ENCODE data around the gene RYR1.

Gene RYR1

DNA sequence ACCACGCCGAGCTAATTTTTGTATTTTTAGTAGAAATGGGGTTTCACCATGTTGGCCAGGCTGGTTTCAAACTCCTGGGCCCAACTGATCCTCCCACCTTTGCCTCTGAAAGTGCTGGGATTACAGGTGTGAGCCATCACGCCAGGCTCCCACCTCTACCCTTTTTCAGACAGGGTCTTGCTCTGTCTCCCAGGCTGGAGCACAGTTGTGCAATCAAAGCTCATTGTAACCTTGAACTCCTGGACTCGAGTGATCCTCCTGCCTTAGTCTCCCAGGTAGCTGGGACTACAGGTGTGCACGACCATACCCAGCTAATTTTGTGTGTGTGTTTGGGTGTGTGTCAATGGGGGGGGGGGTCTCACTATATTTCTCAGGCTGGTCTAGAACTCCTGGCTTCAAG is 9.2 kb upstream of the RYR1 start:
- no peaks in the 10 kb centered on the region for H3K9me3 ChIP-seq (ENCODE audit: control insufficient read depth, insufficient read depth, low read depth, low read length)
- CTCF ChIA-PET = interaction anchor here (0.8 to 2.9 kb wide), 2 partner anchors 21 to 181 kb away, joined by 5 to 17 read pairs; partner anchors contain the start of gene FAM98C
- H3K4me1 ChIP-seq (ENCODE audit: control insufficient read depth, insufficient read depth, low read length) = no peaks in the 10 kb centered on the region
- no peak overlapping the region for H3K27ac ChIP-seq (ENCODE audit: extremely low read depth, low read depth, low read length)
- TF ChIP-seq ZNF621 (tag by site-specific recombination; IDR thresholded peaks at IDR 0.05) = no peak
- no peak for TF ChIP-seq FEZF1 (tag by site-specific recombination; IDR thresholded peaks at IDR 0.05)
- no peak for TF ChIP-seq ZNF398 (tag by site-specific recombination; IDR thresholded peaks at IDR 0.05)
- TF ChIP-seq ZNF473 (tag by site-specific recombination; IDR thresholded peaks at IDR 0.05) = no peak
- TF ChIP-seq, protein P1, sequence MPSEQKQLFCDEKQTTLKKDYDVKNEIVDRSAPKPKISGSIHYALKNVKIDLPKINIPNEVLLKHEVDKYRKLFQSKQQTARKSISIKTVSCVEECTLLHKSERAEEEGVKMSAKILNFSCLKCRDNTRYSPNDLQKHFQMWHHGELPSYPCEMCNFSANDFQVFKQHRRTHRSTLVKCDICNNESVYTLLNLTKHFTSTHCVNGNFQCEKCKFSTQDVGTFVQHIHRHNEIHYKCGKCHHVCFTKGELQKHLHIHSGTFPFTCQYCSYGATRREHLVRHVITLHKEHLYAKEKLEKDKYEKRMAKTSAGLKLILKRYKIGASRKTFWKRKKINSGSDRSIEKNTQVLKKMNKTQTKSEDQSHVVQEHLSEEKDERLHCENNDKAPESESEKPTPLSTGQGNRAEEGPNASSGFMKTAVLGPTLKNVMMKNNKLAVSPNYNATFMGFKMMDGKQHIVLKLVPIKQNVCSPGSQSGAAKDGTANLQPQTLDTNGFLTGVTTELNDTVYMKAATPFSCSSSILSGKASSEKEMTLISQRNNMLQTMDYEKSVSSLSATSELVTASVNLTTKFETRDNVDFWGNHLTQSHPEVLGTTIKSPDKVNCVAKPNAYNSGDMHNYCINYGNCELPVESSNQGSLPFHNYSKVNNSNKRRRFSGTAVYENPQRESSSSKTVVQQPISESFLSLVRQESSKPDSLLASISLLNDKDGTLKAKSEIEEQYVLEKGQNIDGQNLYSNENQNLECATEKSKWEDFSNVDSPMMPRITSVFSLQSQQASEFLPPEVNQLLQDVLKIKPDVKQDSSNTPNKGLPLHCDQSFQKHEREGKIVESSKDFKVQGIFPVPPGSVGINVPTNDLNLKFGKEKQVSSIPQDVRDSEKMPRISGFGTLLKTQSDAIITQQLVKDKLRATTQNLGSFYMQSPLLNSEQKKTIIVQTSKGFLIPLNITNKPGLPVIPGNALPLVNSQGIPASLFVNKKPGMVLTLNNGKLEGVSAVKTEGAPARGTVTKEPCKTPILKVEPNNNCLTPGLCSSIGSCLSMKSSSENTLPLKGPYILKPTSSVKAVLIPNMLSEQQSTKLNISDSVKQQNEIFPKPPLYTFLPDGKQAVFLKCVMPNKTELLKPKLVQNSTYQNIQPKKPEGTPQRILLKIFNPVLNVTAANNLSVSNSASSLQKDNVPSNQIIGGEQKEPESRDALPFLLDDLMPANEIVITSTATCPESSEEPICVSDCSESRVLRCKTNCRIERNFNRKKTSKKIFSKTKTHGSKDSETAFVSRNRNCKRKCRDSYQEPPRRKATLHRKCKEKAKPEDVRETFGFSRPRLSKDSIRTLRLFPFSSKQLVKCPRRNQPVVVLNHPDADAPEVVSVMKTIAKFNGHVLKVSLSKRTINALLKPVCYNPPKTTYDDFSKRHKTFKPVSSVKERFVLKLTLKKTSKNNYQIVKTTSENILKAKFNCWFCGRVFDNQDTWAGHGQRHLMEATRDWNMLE (tag by site-specific recombination; conservative IDR thresholded peaks at IDR 0.05; ENCODE audit: low read depth) = no peak
- TF ChIP-seq ZNF843 (tag by site-specific recombination; IDR thresholded peaks at IDR 0.05) = no peak
- no peak for TF ChIP-seq ZBTB1 (tag by site-specific recombination; IDR thresholded peaks at IDR 0.05)
- TF ChIP-seq ZNF292 (tag by site-specific recombination; IDR thresholded peaks at IDR 0.05; ENCODE audit: borderline replicate concordance, low read depth) = no peak
- no peak for TF ChIP-seq GLIS2 (tag by site-specific recombination; IDR thresholded peaks at IDR 0.05)
- TF ChIP-seq ZFHX2 (tag by site-specific recombination; conservative IDR thresholded peaks at IDR 0.05) = no peak
- H3K4me3 ChIP-seq (ENCODE audit: low read depth, low read length) = no peak overlapping the region
- POLR2A ChIA-PET = interaction anchor here (0.7 kb wide), 1 partner anchor 11 kb away, joined by 3 read pairs; no protein-coding TSS in a partner anchor
- H3K36me3 ChIP-seq (ENCODE audit: control insufficient read depth in 2 of 2, insufficient read depth in 1 of 2, low read length in 2 of 2) = no peaks in the 10 kb centered on the region; a peak in 1 of 3 replicates

DNA sequence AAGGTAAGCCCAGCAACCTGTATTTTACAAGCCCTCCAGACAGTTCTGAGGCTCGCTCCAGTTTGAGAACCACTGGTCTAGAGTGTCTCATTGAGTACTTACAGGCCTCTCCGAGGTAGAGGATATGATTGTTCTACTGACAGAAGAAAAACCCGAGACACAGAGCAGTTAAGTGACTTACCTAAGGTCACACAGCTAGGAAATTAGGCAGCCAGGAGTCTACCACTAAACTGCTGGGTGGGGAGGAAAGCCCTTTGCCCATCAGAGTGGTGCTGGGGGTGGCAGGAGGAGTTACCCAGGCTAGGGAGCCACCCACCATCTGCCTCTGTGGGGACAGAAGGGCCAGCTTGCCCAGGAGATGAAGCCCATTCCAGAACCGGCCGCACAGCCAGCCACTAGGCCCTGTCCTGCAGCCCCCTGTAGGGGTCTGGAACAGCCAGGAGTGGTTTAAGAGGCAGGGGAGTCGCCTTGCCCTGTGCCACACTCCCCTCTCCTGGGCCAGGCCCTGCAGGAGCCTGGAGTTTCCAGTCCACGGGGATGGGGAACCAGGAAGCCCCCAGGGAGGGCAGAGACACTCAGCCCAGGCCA is 8.2 kb upstream of the RYR1 start:
- Histone ChIP-seq H3K9me3 (ENCODE audit: control insufficient read depth, insufficient read depth, low read depth, low read length) (no peaks in the 10 kb centered on the region), H3K36me3 (ENCODE audit: control insufficient read depth in 2 of 2, insufficient read depth in 1 of 2, low read length in 2 of 2) (no peaks in the 10 kb centered on the region; a peak in 1 of 3 replicates), H3K4me3 (ENCODE audit: low read depth, low read length) (no peak overlapping the region), H3K27ac (ENCODE audit: extremely low read depth, low read depth, low read length) (no peak overlapping the region), H3K4me1 (ENCODE audit: control insufficient read depth, insufficient read depth, low read length) (no peaks in the 10 kb centered on the region)
- CTCF ChIA-PET = interaction anchor here (0.6 to 2.9 kb wide), 3 partner anchors 22 to 190 kb away, joined by 3 to 17 read pairs (median 4); partner anchors contain the start of gene FAM98C
- POLR2A ChIA-PET = interaction anchor here (0.6 kb wide), 1 partner anchor 13 kb away, joined by 6 read pairs; no protein-coding TSS in a partner anchor
- no peak for TF ChIP-seq ZNF549 (tag by site-specific recombination; IDR thresholded peaks at IDR 0.05)
- 0 out of 2 replicates have a peak, but pooled peaks have one; percentile 45 for TF ChIP-seq ZBTB20 (tag by site-specific recombination; IDR thresholded peaks at IDR 0.05)
- TF ChIP-seq, protein P2, sequence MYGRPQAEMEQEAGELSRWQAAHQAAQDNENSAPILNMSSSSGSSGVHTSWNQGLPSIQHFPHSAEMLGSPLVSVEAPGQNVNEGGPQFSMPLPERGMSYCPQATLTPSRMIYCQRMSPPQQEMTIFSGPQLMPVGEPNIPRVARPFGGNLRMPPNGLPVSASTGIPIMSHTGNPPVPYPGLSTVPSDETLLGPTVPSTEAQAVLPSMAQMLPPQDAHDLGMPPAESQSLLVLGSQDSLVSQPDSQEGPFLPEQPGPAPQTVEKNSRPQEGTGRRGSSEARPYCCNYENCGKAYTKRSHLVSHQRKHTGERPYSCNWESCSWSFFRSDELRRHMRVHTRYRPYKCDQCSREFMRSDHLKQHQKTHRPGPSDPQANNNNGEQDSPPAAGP (tag by site-specific recombination; IDR thresholded peaks at IDR 0.05) = no peak
- TF ChIP-seq ZNF768 (tag by site-specific recombination; IDR thresholded peaks at IDR 0.05) = peak; percentile 75; the same call in 1 of the 2 replicates
- TF ChIP-seq ZIC2 (tag by site-specific recombination; IDR thresholded peaks at IDR 0.05) = peak; percentile 47
- peak; percentile 38; the same call in 1 of the 2 replicates for TF ChIP-seq PRDM10 (tag by site-specific recombination; IDR thresholded peaks at IDR 0.05)

Data from HEK293 (cell line).